T-helper 2 cell treated with Interferon-gamma antibody and Interleukin-4, amounts not matched to agents 5 μg/mL and 100 μg/mL, for 36 hours (primary cell): ENCODE measurements around the gene SSBP3.

Experiments
- DNase-seq: peaks from one replicate; pipeline ENCODE4 v3.0.0; 2021; ENCODE audit warnings: low spot score
- H3K27ac Mint-ChIP-seq: one replicate; pipeline ENCODE4 v1.8.0; 2021; ENCODE audit warnings: mild to moderate bottlenecking, mixed read lengths
- H3K27me3 Mint-ChIP-seq: one replicate; pipeline ENCODE4 v1.8.0; 2021; ENCODE audit warnings: low read depth, mixed read lengths
- H3K36me3 Mint-ChIP-seq: one replicate; pipeline ENCODE4 v1.8.0; 2021; ENCODE audit warnings: low read depth, mixed read lengths
- H3K4me1 Mint-ChIP-seq: one replicate; pipeline ENCODE4 v1.8.0; 2021; ENCODE audit warnings: low read depth, mixed read lengths
- H3K4me3 Mint-ChIP-seq: one replicate; pipeline ENCODE4 v1.8.0; 2022; ENCODE audit warnings: mild to moderate bottlenecking, moderate library complexity, mixed read lengths
- H3K9me3 Mint-ChIP-seq: one replicate; pipeline ENCODE4 v1.8.0; 2021; ENCODE audit warnings: mixed read lengths

SSBP3 gene

GRCh38 chr1:54378874-54379554 is 27.2 kb downstream of the SSBP3 start:
- no peak overlapping the region for H3K4me3 Mint-ChIP-seq

GRCh38 chr1:54378157-54378873 is 27.9 kb downstream of the SSBP3 start:
- H3K36me3 Mint-ChIP-seq: peaks cover 17% of the 10 kb centered on the region
- H3K9me3 Mint-ChIP-seq: no peaks in the 10 kb centered on the region
- H3K4me3 Mint-ChIP-seq: no peak overlapping the region
- H3K27me3 Mint-ChIP-seq: no peaks in the 10 kb centered on the region
- H3K4me1 Mint-ChIP-seq: peaks cover 27% of the 10 kb centered on the region
- H3K27ac Mint-ChIP-seq: no peak overlapping the region
- DNase-seq: no peak

More at GRCh38 chr1:54378874-54379554, 27.2 kb downstream of the SSBP3 start:
- Mint-ChIP-seq H3K27ac (no peak overlapping the region), H3K36me3 (peaks cover 17% of the 10 kb centered on the region), H3K4me1 (peaks cover 27% of the 10 kb centered on the region), H3K9me3 (no peaks in the 10 kb centered on the region), H3K27me3 (no peaks in the 10 kb centered on the region)
- DNase-seq: no peak

- Mint-ChIP-seq H3K27me3 (no peaks in the 10 kb centered on the region), H3K36me3 (peaks cover 17% of the 10 kb centered on the region), H3K27ac (peak overlapping the region; percentile 49), H3K4me1 (peaks cover 36% of the 10 kb centered on the region), H3K4me3 (peak overlapping the region; percentile 24), H3K9me3 (no peaks in the 10 kb centered on the region)
- no peak for DNase-seq
Measured at GRCh38 chr1:54377040-54377691, 29.0 kb downstream of the SSBP3 start.

- Mint-ChIP-seq H3K27ac (peak overlapping the region; percentile 67), H3K27me3 (no peaks in the 10 kb centered on the region), H3K4me3 (no peak overlapping the region)
Measured at GRCh38 chr1:54376430-54377039, 29.7 kb downstream of the SSBP3 start.

GRCh38 chr1:54375712-54376429 is 30.3 kb downstream of the SSBP3 start:
- peak overlapping the region; percentile 67 for H3K27ac Mint-ChIP-seq
- H3K4me1 Mint-ChIP-seq: peaks cover 42% of the 10 kb centered on the region
- no peak for DNase-seq
- no peaks in the 10 kb centered on the region for H3K9me3 Mint-ChIP-seq
- no peak overlapping the region for H3K4me3 Mint-ChIP-seq
- H3K36me3 Mint-ChIP-seq: peaks cover 14% of the 10 kb centered on the region
- H3K27me3 Mint-ChIP-seq: no peaks in the 10 kb centered on the region

More at GRCh38 chr1:54376430-54377039, 29.7 kb downstream of the SSBP3 start:
- Mint-ChIP-seq H3K9me3 (no peaks in the 10 kb centered on the region), H3K36me3 (peaks cover 16% of the 10 kb centered on the region), H3K4me1 (peaks cover 40% of the 10 kb centered on the region)
- peak; percentile 29 for DNase-seq

GRCh38 chr1:54375298-54375697 is 30.9 kb downstream of the SSBP3 start:
- H3K4me3 Mint-ChIP-seq: no peak overlapping the region
- DNase-seq: no peak

GRCh38 chr1:54374766-54375165 is 31.4 kb downstream of the SSBP3 start:
- Mint-ChIP-seq H3K9me3 (no peaks in the 10 kb centered on the region), H3K27ac (no peak overlapping the region), H3K27me3 (no peaks in the 10 kb centered on the region), H3K4me3 (no peak overlapping the region), H3K4me1 (peaks cover 42% of the 10 kb centered on the region), H3K36me3 (peaks cover 10% of the 10 kb centered on the region)
- no peak for DNase-seq

More at GRCh38 chr1:54375298-54375697, 30.9 kb downstream of the SSBP3 start:
- peaks cover 12% of the 10 kb centered on the region for H3K36me3 Mint-ChIP-seq
- no peaks in the 10 kb centered on the region for H3K9me3 Mint-ChIP-seq
- no peaks in the 10 kb centered on the region for H3K27me3 Mint-ChIP-seq
- no peak overlapping the region for H3K27ac Mint-ChIP-seq
- peaks cover 42% of the 10 kb centered on the region for H3K4me1 Mint-ChIP-seq

GRCh38 chr1:54372978-54373377 is 33.2 kb downstream of the SSBP3 start:
- Mint-ChIP-seq H3K27me3 (no peaks in the 10 kb centered on the region), H3K4me1 (peaks cover 33% of the 10 kb centered on the region), H3K27ac (no peak overlapping the region), H3K9me3 (no peaks in the 10 kb centered on the region), H3K36me3 (peaks cover 7% of the 10 kb centered on the region), H3K4me3 (no peak overlapping the region)
- DNase-seq: no peak

GRCh38 chr1:54371942-54372275 is 34.3 kb downstream of the SSBP3 start:
- H3K27ac Mint-ChIP-seq: no peak overlapping the region
- peaks cover 25% of the 10 kb centered on the region for H3K4me1 Mint-ChIP-seq
- H3K36me3 Mint-ChIP-seq: peaks cover 5% of the 10 kb centered on the region
- no peak overlapping the region for H3K4me3 Mint-ChIP-seq
- H3K9me3 Mint-ChIP-seq: no peaks in the 10 kb centered on the region
- DNase-seq: no peak
- H3K27me3 Mint-ChIP-seq: no peaks in the 10 kb centered on the region

GRCh38 chr1:54371038-54371941 is 34.9 kb downstream of the SSBP3 start:
- no peak for DNase-seq
- Mint-ChIP-seq H3K36me3 (peaks cover 5% of the 10 kb centered on the region), H3K4me3 (no peak overlapping the region), H3K27me3 (no peaks in the 10 kb centered on the region), H3K27ac (no peak overlapping the region), H3K9me3 (no peaks in the 10 kb centered on the region), H3K4me1 (peaks cover 19% of the 10 kb centered on the region)

- H3K4me3 Mint-ChIP-seq: no peak overlapping the region
- no peaks in the 10 kb centered on the region for H3K27me3 Mint-ChIP-seq
- no peaks in the 10 kb centered on the region for H3K9me3 Mint-ChIP-seq
- DNase-seq: no peak
- peaks cover 5% of the 10 kb centered on the region for H3K36me3 Mint-ChIP-seq
- peaks cover 19% of the 10 kb centered on the region for H3K4me1 Mint-ChIP-seq
- no peak overlapping the region for H3K27ac Mint-ChIP-seq
Measured at GRCh38 chr1:54370287-54370989, 35.8 kb downstream of the SSBP3 start.

- Mint-ChIP-seq H3K9me3 (no peaks in the 10 kb centered on the region), H3K27me3 (no peaks in the 10 kb centered on the region), H3K27ac (no peak overlapping the region), H3K4me1 (peaks cover 29% of the 10 kb centered on the region), H3K4me3 (no peak overlapping the region), H3K36me3 (peaks cover 2% of the 10 kb centered on the region)
- DNase-seq: no peak
Measured at GRCh38 chr1:54367613-54368012, 38.6 kb downstream of the SSBP3 start.
